Endodermal cell (in vitro differentiated cells): ENCODE results near the gene ARAF. TPM values are rescaled to one million over a fixed set of nuclear protein-coding genes. Genes with fewer than 3 reads are reported as not detected.
A peak's percentile ranks its signal among the peaks of the same experiment; 100 is the strongest.

ENCODE experiments used
- DNase-seq: peaks from one replicate; pipeline ENCODE4 v3.0.0-alpha.2; 2017
- H3K27ac ChIP-seq: 2 replicates; pipeline ENCODE4 v1.5.1; 2013; ENCODE audit warnings: mild to moderate bottlenecking, low read depth, low read length, moderate library complexity
- H3K27me3 ChIP-seq: 2 replicates; pipeline ENCODE4 v1.6.1; 2013; ENCODE audit warnings: mild to moderate bottlenecking, low read length, moderate library complexity; ENCODE audit not compliant: insufficient read depth, control insufficient read depth, poor library complexity, severe bottlenecking
- H3K36me3 ChIP-seq: 2 replicates; pipeline ENCODE4 v1.7.0; 2013; ENCODE audit warnings: mild to moderate bottlenecking, low read length, moderate library complexity; ENCODE audit not compliant: control insufficient read depth, insufficient read depth
- H3K4me1 ChIP-seq: one replicate; pipeline ENCODE4 v1.7.0; 2013; ENCODE audit warnings: low read length; ENCODE audit not compliant: control insufficient read depth, insufficient read depth
- H3K4me3 ChIP-seq: 2 replicates; pipeline ENCODE4 v1.5.1; 2013; ENCODE audit warnings: mild to moderate bottlenecking, low read length, moderate library complexity
- H3K9ac ChIP-seq: 2 replicates; pipeline ENCODE4 v1.6.1; 2013; ENCODE audit warnings: mild to moderate bottlenecking, low read length, moderate library complexity; ENCODE audit not compliant: poor library complexity, severe bottlenecking; ENCODE audit errors: extremely low read depth
- H3K9me3 ChIP-seq: 2 replicates; pipeline ENCODE4 v1.6.1; 2013; ENCODE audit warnings: mild to moderate bottlenecking, low read length, moderate library complexity; ENCODE audit not compliant: control insufficient read depth
- H3K27ac Mint-ChIP-seq: 2 replicates; pipeline ENCODE4 v1.8.0; 2020; ENCODE audit warnings: mixed read lengths
- H3K27me3 Mint-ChIP-seq: 2 replicates; pipeline ENCODE4 v1.8.0; 2021; ENCODE audit warnings: mild to moderate bottlenecking, mixed read lengths; ENCODE audit not compliant: insufficient read depth
- H3K36me3 Mint-ChIP-seq: 2 replicates; pipeline ENCODE4 v1.8.0; 2020; ENCODE audit warnings: low read depth, mixed read lengths
- H3K4me1 Mint-ChIP-seq: 2 replicates; pipeline ENCODE4 v1.8.0; 2020; ENCODE audit warnings: mixed read lengths
- H3K4me3 Mint-ChIP-seq: 2 replicates; pipeline ENCODE4 v1.8.0; 2020; ENCODE audit warnings: mild to moderate bottlenecking, moderate library complexity, mixed read lengths
- H3K9me3 Mint-ChIP-seq: 2 replicates; pipeline ENCODE4 v1.8.0; 2020; ENCODE audit warnings: mild to moderate bottlenecking, mixed read lengths
- WGBS, 2 experiments: methylation state at CpG; one replicate each; pipeline versions ENCODE4 v1.1.5 to v1.1.7; 2013; ENCODE audit warnings: missing lambda C conversion rate in 2 of 2, mixed read lengths in 1 of 2; ENCODE audit not compliant: insufficient coverage in 1 of 2, insufficient read length in 1 of 2; 5-methylcytosine and 5-hydroxymethylcytosine counted together
- total RNA-seq, 2 donors: library from RNA; stranded (reverse); fragmentation: NEBNext Ultra II Directional in 1 of 2; extraction: Animal tissue kit (Norgen Biotek cat#: 25700) in 1 of 2; gene quantifications; 2 replicates in 1 of 2; 3 replicates in 1 of 2; pipeline ENCODE4 v1.2.1, GENCODE V29; 2021
- TF ChIP-seq, protein P1 (sequence below): fragments of 200-600 bp; sonication (generic); conservative IDR thresholded peaks from 2 replicates; pipeline ENCODE4 v1.5.0; 2021; ENCODE audit warnings: antibody characterized with exemption, mild to moderate bottlenecking

ARAF gene
- total RNA-seq, 2 donors from 2014 or later, result 47.7 to 48.7 TPM

DNA sequence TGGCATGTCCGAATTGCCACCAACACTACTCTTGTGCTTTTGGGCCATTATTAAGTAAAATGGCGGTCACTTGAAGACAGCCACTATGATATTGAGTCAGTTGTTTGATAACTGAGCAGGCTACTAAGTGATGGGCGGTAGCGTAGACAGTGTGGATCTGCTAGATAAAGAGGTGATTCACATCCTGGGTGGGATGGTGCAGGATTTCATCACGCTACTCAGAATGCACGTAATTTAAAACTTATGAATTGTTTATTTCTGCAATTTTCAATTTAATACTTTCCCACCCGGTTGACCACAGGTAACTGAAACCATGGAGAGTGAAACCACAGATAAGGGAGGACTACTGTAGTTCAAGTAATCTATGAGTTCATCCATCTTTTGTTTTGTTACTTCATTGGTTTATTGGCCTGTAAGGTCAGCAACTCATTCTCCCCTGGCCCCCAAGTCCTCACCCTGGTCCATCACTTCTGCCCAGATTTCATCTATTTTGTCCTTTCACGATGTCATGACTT is 2.9 kb downstream of the ARAF start:
- H3K27me3 ChIP-seq, result no peaks in the 10 kb centered on the region
- H3K4me3 ChIP-seq, result no peak overlapping the region
- no peaks in the 10 kb centered on the region for H3K4me1 Mint-ChIP-seq
- H3K27me3 Mint-ChIP-seq, result no peaks in the 10 kb centered on the region
- TF ChIP-seq, protein P1, sequence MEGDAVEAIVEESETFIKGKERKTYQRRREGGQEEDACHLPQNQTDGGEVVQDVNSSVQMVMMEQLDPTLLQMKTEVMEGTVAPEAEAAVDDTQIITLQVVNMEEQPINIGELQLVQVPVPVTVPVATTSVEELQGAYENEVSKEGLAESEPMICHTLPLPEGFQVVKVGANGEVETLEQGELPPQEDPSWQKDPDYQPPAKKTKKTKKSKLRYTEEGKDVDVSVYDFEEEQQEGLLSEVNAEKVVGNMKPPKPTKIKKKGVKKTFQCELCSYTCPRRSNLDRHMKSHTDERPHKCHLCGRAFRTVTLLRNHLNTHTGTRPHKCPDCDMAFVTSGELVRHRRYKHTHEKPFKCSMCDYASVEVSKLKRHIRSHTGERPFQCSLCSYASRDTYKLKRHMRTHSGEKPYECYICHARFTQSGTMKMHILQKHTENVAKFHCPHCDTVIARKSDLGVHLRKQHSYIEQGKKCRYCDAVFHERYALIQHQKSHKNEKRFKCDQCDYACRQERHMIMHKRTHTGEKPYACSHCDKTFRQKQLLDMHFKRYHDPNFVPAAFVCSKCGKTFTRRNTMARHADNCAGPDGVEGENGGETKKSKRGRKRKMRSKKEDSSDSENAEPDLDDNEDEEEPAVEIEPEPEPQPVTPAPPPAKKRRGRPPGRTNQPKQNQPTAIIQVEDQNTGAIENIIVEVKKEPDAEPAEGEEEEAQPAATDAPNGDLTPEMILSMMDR, result no peak
- H3K9ac ChIP-seq, result no peak overlapping the region
- no peak for DNase-seq
- H3K27ac ChIP-seq, result no peak overlapping the region
- peaks cover 43% of the 10 kb centered on the region for H3K36me3 ChIP-seq
- H3K4me3 Mint-ChIP-seq, result no peak overlapping the region
- no peaks in the 10 kb centered on the region for H3K9me3 ChIP-seq
- WGBS, 2 experiments, result 92 to 95% methylated on average over 5 to 6 of the region's 8 CpGs
- peaks cover 66% of the 10 kb centered on the region for H3K9me3 Mint-ChIP-seq
- peaks cover 38% of the 10 kb centered on the region for H3K36me3 Mint-ChIP-seq
- H3K27ac Mint-ChIP-seq, result no peak overlapping the region
- no peaks in the 10 kb centered on the region for H3K4me1 ChIP-seq

DNA sequence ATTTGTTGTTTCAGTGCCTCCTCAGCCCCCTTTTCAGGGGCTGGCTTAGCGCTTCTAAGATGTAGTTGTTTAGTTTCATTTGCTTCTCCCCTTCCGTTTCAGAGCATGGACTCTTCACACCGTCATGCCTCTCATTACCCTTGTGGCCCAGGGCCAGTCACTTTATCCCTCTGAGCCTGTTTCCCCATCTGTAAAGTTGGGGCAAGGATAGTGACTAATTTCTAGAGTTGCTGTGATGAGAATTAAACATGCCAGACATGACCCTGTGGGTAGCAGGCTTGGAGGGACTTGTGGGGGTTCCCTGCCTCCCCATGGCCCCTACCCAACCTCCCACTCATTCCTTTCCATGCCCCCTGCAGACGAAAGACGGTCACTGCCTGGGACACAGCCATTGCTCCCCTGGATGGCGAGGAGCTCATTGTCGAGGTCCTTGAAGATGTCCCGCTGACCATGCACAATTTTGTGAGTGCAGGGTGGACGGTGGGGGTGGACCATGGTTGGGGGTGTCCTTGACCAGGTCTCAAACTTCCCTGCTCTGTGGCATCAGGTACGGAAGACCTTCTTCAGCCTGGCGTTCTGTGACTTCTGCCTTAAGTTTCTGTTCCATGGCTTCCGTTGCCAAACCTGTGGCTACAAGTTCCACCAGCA is 3.6 kb downstream of the ARAF start:
- no peak overlapping the region for H3K27ac ChIP-seq
- Mint-ChIP-seq H3K27ac (no peak overlapping the region), H3K36me3 (peaks cover 44% of the 10 kb centered on the region), H3K27me3 (no peaks in the 10 kb centered on the region), H3K4me1 (no peaks in the 10 kb centered on the region), H3K9me3 (peaks cover 69% of the 10 kb centered on the region), H3K4me3 (no peak overlapping the region)
- H3K27me3 ChIP-seq, result no peaks in the 10 kb centered on the region
- no peak overlapping the region for H3K9ac ChIP-seq
- H3K4me3 ChIP-seq, result no peak overlapping the region
- DNase-seq, result peak; percentile 43
- no peaks in the 10 kb centered on the region for H3K9me3 ChIP-seq
- TF ChIP-seq, protein P1, result peak; percentile 38
- peaks cover 43% of the 10 kb centered on the region for H3K36me3 ChIP-seq
- H3K4me1 ChIP-seq, result no peaks in the 10 kb centered on the region
- 96 to 100% methylated on average over 3 to 11 of the region's 12 CpGs for WGBS, 2 experiments

DNA sequence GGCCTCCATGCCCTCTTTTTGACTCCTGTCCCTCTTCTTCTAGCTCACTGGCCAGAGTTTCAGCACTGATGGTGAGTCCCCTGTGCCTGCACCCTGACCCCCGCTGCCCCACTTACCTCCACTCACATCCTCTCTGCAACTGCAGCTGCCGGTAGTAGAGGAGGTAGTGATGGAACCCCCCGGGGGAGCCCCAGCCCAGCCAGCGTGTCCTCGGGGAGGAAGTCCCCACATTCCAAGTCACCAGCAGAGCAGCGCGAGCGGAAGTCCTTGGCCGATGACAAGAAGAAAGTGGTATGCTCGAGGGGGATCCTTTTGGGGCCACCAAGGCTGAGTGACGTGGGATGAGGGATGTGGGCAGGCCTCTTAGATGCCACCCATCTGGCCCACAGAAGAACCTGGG is 5.8 kb downstream of the ARAF start:
- DNase-seq, result no peak
- H3K4me3 Mint-ChIP-seq, result no peak overlapping the region
- Histone ChIP-seq H3K9me3 (no peaks in the 10 kb centered on the region), H3K36me3 (peaks cover 43% of the 10 kb centered on the region), H3K27me3 (no peaks in the 10 kb centered on the region), H3K4me3 (no peak overlapping the region), H3K27ac (no peak overlapping the region), H3K4me1 (no peaks in the 10 kb centered on the region), H3K9ac (no peak overlapping the region)
- H3K9me3 Mint-ChIP-seq, result peaks cover 71% of the 10 kb centered on the region
- no peak overlapping the region for H3K27ac Mint-ChIP-seq
- no peaks in the 10 kb centered on the region for H3K27me3 Mint-ChIP-seq
- no peaks in the 10 kb centered on the region for H3K4me1 Mint-ChIP-seq
- TF ChIP-seq, protein P1, result no peak
- peaks cover 62% of the 10 kb centered on the region for H3K36me3 Mint-ChIP-seq
- 96 to 100% methylated on average over 3 to 11 of the region's 11 CpGs for WGBS, 2 experiments
